Activated CD4-positive, alpha-beta T cell treated with anti-CD3 and anti-CD28 coated beads, Interleukin-2, amount 50 U/mL, for 24 hours (primary cell): ENCODE measurements around the gene PEAK1.

ENCODE experiments used
- DNase-seq, 2 donors: peaks; one replicate each; pipeline ENCODE4 v3.0.0-alpha.2; 2020; ENCODE audit warnings: low read depth in 1 of 2, low spot score in 1 of 2

The PEAK1 gene

GRCh38 chr15:77067691-77068367 is 352.1 kb downstream of the PEAK1 start:
- DNase-seq, result no peak

- no peak for DNase-seq
Measured at GRCh38 chr15:77066971-77067690, 352.8 kb downstream of the PEAK1 start.

GRCh38 chr15:77064539-77065308 is 355.2 kb downstream of the PEAK1 start:
- no peak for DNase-seq

- DNase-seq, result no peak
Measured at GRCh38 chr15:77064063-77064462, 355.8 kb downstream of the PEAK1 start.

- no peak for DNase-seq
Measured at GRCh38 chr15:77063249-77063648, 356.7 kb downstream of the PEAK1 start.

GRCh38 chr15:77060546-77060945 is 359.4 kb downstream of the PEAK1 start:
- DNase-seq, result no peak

- DNase-seq, result no peak
Measured at GRCh38 chr15:77059786-77060361, 360.0 kb downstream of the PEAK1 start.

- no peak for DNase-seq
Measured at GRCh38 chr15:77058468-77058867, 361.4 kb downstream of the PEAK1 start.

GRCh38 chr15:77057685-77058084 is 362.2 kb downstream of the PEAK1 start:
- no peak for DNase-seq

GRCh38 chr15:77057072-77057471 is 362.8 kb downstream of the PEAK1 start:
- DNase-seq, result no peak

- DNase-seq, result no peak
Measured at GRCh38 chr15:77053709-77054108, 366.2 kb downstream of the PEAK1 start.

- no peak for DNase-seq
Measured at GRCh38 chr15:77052556-77052955, 367.3 kb downstream of the PEAK1 start.
